K562 (cell line): ENCODE results near the gene TMC1. TPM values are rescaled to one million over a fixed set of nuclear protein-coding genes. Genes with fewer than 3 reads are reported as not detected.

Experiments used
- ATAC-seq: fragments of 200-7000 bp; cut with Tn5 transposase; 3 replicates; pipeline ENCODE4 v1.9.1; 2020; ENCODE audit warnings: moderate library complexity
- BruUV-seq: library from RNA; stranded (reverse); fragments of 400-500 nt; replicated peaks from 2 replicates; lab custom pipeline; 2021; lab: Mats Ljungman, UMichigan
- CTCF ChIA-PET: fragments of 300-600 bp; formaldehyde crosslinking; extraction: SDS; loops from one replicate; lab custom pipeline; 2021; ENCODE audit warnings: low intra/inter-chr PET ratio; lab: Yijun Ruan, JAX
- POLR2A ChIA-PET: fragments of 300-600, 350-650 bp; sonication (Branson Sonifier 250); formaldehyde crosslinking; extraction: SDS; loops from one replicate; lab custom pipeline; 2021; ENCODE audit warnings: antibody characterized with exemption, inconsistent platforms; lab: Yijun Ruan, JAX
- DNase-seq, 4 experiments: peaks; one replicate each; pipeline versions ENCODE4 v3.0.0 to v3.0.0-alpha.2; 2011 to 2018; ENCODE audit warnings: low spot score in 3 of 4, mixed read lengths in 3 of 4; ENCODE audit errors: extremely low read depth in 1 of 4
- FAIRE-seq: peaks from 2 replicates; lab custom pipeline; 2011; peaks lifted over from hg19 to GRCh38; lab: Jason Lieb, UNC
- H2AFZ ChIP-seq: 2 replicates; pipeline ENCODE4 v1.6.0; 2011; ENCODE audit warnings: low read depth, low read length, control low read depth, inconsistent platforms
- H3K27ac ChIP-seq: fragments of 200-600 bp; 3 replicates; pipeline ENCODE4 v1.8.0; 2011; ENCODE audit warnings: low read depth, mild to moderate bottlenecking, control low read depth, inconsistent platforms, low read length, moderate library complexity, mixed read lengths; ENCODE audit errors: extremely low read depth
- H3K27me3 ChIP-seq, 2 experiments: fragments of 300-600 bp in 1 of 2; 2 replicates in 1 of 2; 3 replicates in 1 of 2; pipeline versions ENCODE4 v1.6.0 to v1.8.0; 2011; ENCODE audit warnings: inconsistent platforms in 2 of 2, low read length in 2 of 2, mild to moderate bottlenecking in 1 of 2, mixed read lengths in 1 of 2, moderate library complexity in 1 of 2; ENCODE audit not compliant: control insufficient read depth in 2 of 2, insufficient read depth in 2 of 2
- H3K36me3 ChIP-seq: fragments of 300-600 bp; 3 replicates; pipeline ENCODE4 v1.8.0; 2011; ENCODE audit warnings: mild to moderate bottlenecking, low read length, inconsistent platforms; ENCODE audit not compliant: control insufficient read depth, insufficient read depth
- H3K4me1 ChIP-seq, 2 experiments: fragments of 200-600 bp in 1 of 2; replicated peaks in 1 of 2; 2 replicates in 1 of 2; 3 replicates in 1 of 2; pipeline versions ENCODE4 v1.5.1 to v1.8.0; 2011; ENCODE audit warnings: inconsistent platforms in 2 of 2, low read length in 2 of 2, mild to moderate bottlenecking in 1 of 2, mixed read lengths in 1 of 2, moderate library complexity in 1 of 2; ENCODE audit not compliant: control insufficient read depth in 2 of 2, insufficient read depth in 2 of 2
- H3K4me2 ChIP-seq: 2 replicates; pipeline ENCODE4 v1.6.1; 2011; ENCODE audit warnings: low read length, control low read depth, inconsistent platforms, mixed read lengths; ENCODE audit not compliant: insufficient read depth
- H3K4me3 ChIP-seq: fragments of 200-600 bp; sonication (generic), shearing (Covaris generic); 2 replicates; pipeline ENCODE4 v1.5.1; 2016; ENCODE audit warnings: control low read depth, inconsistent platforms
- H3K79me2 ChIP-seq: fragments of 200-600 bp; 3 replicates; pipeline ENCODE4 v1.8.0; 2011; ENCODE audit warnings: low read length, inconsistent platforms; ENCODE audit not compliant: control insufficient read depth, insufficient read depth
- H3K9ac ChIP-seq, 2 experiments: 2 replicates each; pipeline versions ENCODE4 v1.6.0 to v1.6.1; 2011; ENCODE audit warnings: low read depth in 2 of 2, low read length in 2 of 2, control low read depth in 1 of 2, inconsistent platforms in 1 of 2, mild to moderate bottlenecking in 1 of 2, mixed read lengths in 1 of 2; ENCODE audit not compliant: insufficient read depth in 1 of 2
- H3K9me1 ChIP-seq: one replicate; pipeline ENCODE4 v1.6.0; 2011; ENCODE audit warnings: inconsistent platforms, mild to moderate bottlenecking, low read length, moderate library complexity; ENCODE audit not compliant: control insufficient read depth, insufficient read depth
- H3K9me3 ChIP-seq: replicated peaks from 2 replicates; pipeline ENCODE4 v1.5.1; 2011; ENCODE audit warnings: low read depth, low read length, inconsistent platforms; ENCODE audit not compliant: control insufficient read depth, insufficient read depth
- H4K20me1 ChIP-seq: replicated peaks from 2 replicates; pipeline ENCODE4 v1.6.1; 2011; ENCODE audit warnings: low read length, inconsistent platforms, mixed read lengths; ENCODE audit not compliant: control insufficient read depth, insufficient read depth
- CHD2 ChIP-seq: IDR thresholded peaks from 2 replicates; pipeline ENCODE4 v1.6.1; 2011; ENCODE audit warnings: low read depth, low read length
- CSDE1 ChIP-seq, 2 experiments: fragments of 450-650 bp; IDR thresholded peaks; 2 replicates each; pipeline ENCODE4 v1.6.1; 2016; ENCODE audit warnings: mild to moderate bottlenecking in 1 of 2
- DACH1 ChIP-seq: fragments of 450-650 bp; IDR thresholded peaks from 2 replicates; pipeline ENCODE4 v1.6.1; 2018; ENCODE audit not compliant: partially characterized antibody
- DIDO1 ChIP-seq: fragments of 450-650 bp; IDR thresholded peaks from 2 replicates; pipeline ENCODE4 v1.6.1; 2016; ENCODE audit warnings: low read depth, missing biosample characterization, missing genetic modification characterization
- EWSR1 ChIP-seq: fragments of 450-650 bp; IDR thresholded peaks from 2 replicates; pipeline ENCODE4 v1.6.1; 2018; ENCODE audit warnings: borderline replicate concordance, mild to moderate bottlenecking, low read depth, moderate library complexity; ENCODE audit not compliant: partially characterized antibody
- HNRNPL ChIP-seq: fragments of 200-400 bp; formaldehyde crosslinking; IDR thresholded peaks from 2 replicates; pipeline ENCODE4 v1.6.1; 2017; ENCODE audit warnings: low read depth, mild to moderate bottlenecking, low read length
- KDM5B ChIP-seq: fragments of 200-600 bp; sonication (generic); IDR thresholded peaks from 2 replicates; pipeline ENCODE4 v1.6.1; 2012; ENCODE audit warnings: low read depth, mild to moderate bottlenecking, moderate library complexity, low read length, control low read depth, inconsistent platforms; ENCODE audit not compliant: insufficient replicate concordance
- MBD1 ChIP-seq: fragments of 250-450 bp; sonication (Bioruptor Pico); IDR thresholded peaks from 2 replicates; pipeline ENCODE4 v1.8.0; 2022; ENCODE audit warnings: inconsistent platforms
- NCOA4 ChIP-seq: fragments of 450-650 bp; IDR thresholded peaks from 2 replicates; pipeline ENCODE4 v1.6.1; 2018; ENCODE audit warnings: mild to moderate bottlenecking; ENCODE audit not compliant: partially characterized antibody
- NR2F6 ChIP-seq: fragments of 450-650 bp; formaldehyde crosslinking; IDR thresholded peaks from 2 replicates; pipeline ENCODE4 v1.4.0; 2020; ENCODE audit warnings: mild to moderate bottlenecking
- PHTF2 ChIP-seq: fragments of 250-450 bp; sonication (Bioruptor Pico); IDR thresholded peaks from 2 replicates; pipeline ENCODE4 v1.5.0; 2021; ENCODE audit warnings: mild to moderate bottlenecking
- RBBP5 ChIP-seq: fragments of 200-600 bp; sonication (generic); IDR thresholded peaks from 2 replicates; pipeline ENCODE4 v1.6.1; 2012; ENCODE audit warnings: borderline replicate concordance, mild to moderate bottlenecking, low read length, control low read depth, inconsistent platforms; ENCODE audit not compliant: insufficient read depth, poor library complexity, severe bottlenecking
- ZC3H8 ChIP-seq: fragments of 450-650 bp; IDR thresholded peaks from 2 replicates; pipeline ENCODE4 v1.6.1; 2017
- ZNF253 ChIP-seq: fragments of 250-450 bp; sonication (Bioruptor Pico); conservative IDR thresholded peaks from 2 replicates; pipeline ENCODE4 v1.6.1; 2021; ENCODE audit warnings: mild to moderate bottlenecking
- ZNF395 ChIP-seq: fragments of 200-800 bp; sonication (Bioruptor generic); IDR thresholded peaks from 2 replicates; pipeline ENCODE4 v1.6.1; 2017; ENCODE audit warnings: missing genetic modification characterization, missing compliant biosample characterization
- ZNF398 ChIP-seq: fragments of 250-450 bp; sonication (Bioruptor Pico); IDR thresholded peaks from 2 replicates; pipeline ENCODE4 v1.8.0; 2021; ENCODE audit warnings: moderate library complexity, mild to moderate bottlenecking, inconsistent platforms
- ZNF507 ChIP-seq: conservative IDR thresholded peaks from 2 replicates; pipeline ENCODE4 v1.6.1; 2017; ENCODE audit warnings: missing genetic modification characterization, missing compliant biosample characterization
- WGBS: fragments of 100-300 bp; shearing (Covaris generic); methylation state at CpG from one replicate; pipeline ENCODE4 v1.1.6; 2016; ENCODE audit warnings: low coverage, mixed read lengths; ENCODE audit not compliant: insufficient coverage; ENCODE audit errors: missing lambda C conversion rate; 5-methylcytosine and 5-hydroxymethylcytosine counted together
- in situ Hi-C: fragments of 300-500 bp; cut with MboI; formaldehyde crosslinking; loops from 4 replicates; pipeline ENCODE4 v1.15.0; 2018; ENCODE audit warnings: inconsistent platforms, mixed read lengths
- intact Hi-C: fragments of 100-400 bp; cut with micrococcal nuclease; formaldehyde crosslinking; loops from 2 replicates; pipeline ENCODE4 v1.14.2; 2022
- polyA plus RNA-seq, 8 experiments: library from polyadenylated mRNA; depleted of rRNA in 4 of 8; stranded (reverse) in 5 of 8; unstranded in 3 of 8; fragments of >200 nt; fragmentation: Nextera tagmentation in 2 of 8; fragmentation: Illumina TruSeq in 1 of 8; extraction: Ambion mirVana in 2 of 8; extraction: Trizol in 1 of 8; gene quantifications; 2 replicates each; pipeline versions ENCODE4 v1.2.1 to v1.2.3, GENCODE V29; 2011 to 2014; ENCODE audit warnings: inconsistent platforms in 1 of 8, missing spikeins in 1 of 8
- total RNA-seq, 7 experiments: library from RNA; depleted of rRNA in 6 of 7; stranded (reverse); fragments of >200 nt in 6 of 7; fragmentation: Illumina TruSeq in 2 of 7; extraction: Trizol in 2 of 7; gene quantifications; 2 replicates each; pipeline versions ENCODE4 v1.2.1 to v1.2.3, GENCODE V29; 2011 to 2021; ENCODE audit warnings: low replicate concordance in 1 of 7

TMC1 gene
- total and polyA plus RNA-seq, 9 of the 15 experiments (the other 6 are each of a cell fraction or from before 2014, with no cell fraction given): 0.10 to 0.15 TPM; not detected in 7

- TF ChIP-seq HNRNPL (no peak), KDM5B (no peak), ZNF507 (tag) (no peak), MBD1 (no peak), DACH1 (no peak)
- TF ChIP-seq, all 486 proteins: peak for 0
Observed at GRCh38 chr9:72743836-72744235, 222.4 kb downstream of the TMC1 start (continued).

- Histone ChIP-seq H3K27ac (no peak overlapping the region), H3K36me3 (no peaks in the 10 kb centered on the region), H3K27me3 (no peaks in the 10 kb centered on the region; a peak in 2 of 5 replicates), H3K4me2 (no peak overlapping the region), H3K9ac (no peak overlapping the region), H3K4me3 (no peak overlapping the region), H3K4me1 (no peaks in the 10 kb centered on the region), H4K20me1 (no peaks in the 10 kb centered on the region), H2AFZ (no peak overlapping the region), H3K9me1 (no peaks in the 10 kb centered on the region), H3K9me3 (no peaks in the 10 kb centered on the region), H3K79me2 (no peaks in the 10 kb centered on the region)
- ATAC-seq (no peak), FAIRE-seq (no peak), DNase-seq (no peak)
- in situ Hi-C loops (no loop called here), intact Hi-C loops (no loop called here)
- ChIA-PET POLR2A (no interaction called here), CTCF (no interaction called here)
- 2% methylated on average over 5 of the region's 5 CpGs for WGBS
- BruUV-seq: no TSS peak
- TF ChIP-seq ZNF398 (CRISPR knock-in tag) (no peak), CSDE1 (IDR thresholded peaks at IDR 0.05) (no peak), ZC3H8 (no peak), RBBP5 (no peak), NR2F6 (no peak), ZNF395 (CRISPR knock-in tag) (no peak), CHD2 (no peak), EWSR1 (no peak), ZNF253 (CRISPR knock-in tag) (no peak), NCOA4 (no peak), PHTF2 (no peak), DIDO1 (tag) (no peak)
Observed at GRCh38 chr9:72749276-72749675, 227.9 kb downstream of the TMC1 start.
